GM19467 (cell line): Measurements from ENCODE around the gene GRM7.

Experiments
- ATAC-seq: cut with Tn5 transposase; IDR thresholded peaks from one replicate; pipeline ENCODE4 v1.9.1; 2021; ENCODE audit warnings: mild to moderate bottlenecking, moderate library complexity; ENCODE audit not compliant: unreplicated experiment

Gene GRM7

GRCh38 chr3:7696320-7696719 lies 835.4 kb downstream of the GRM7 start:
- no peak for ATAC-seq

GRCh38 chr3:7697548-7697947 lies 836.6 kb downstream of the GRM7 start:
- ATAC-seq: no peak

- no peak for ATAC-seq
Measured at GRCh38 chr3:7700539-7700938, 839.6 kb downstream of the GRM7 start.

GRCh38 chr3:7700977-7701376 lies 840.1 kb downstream of the GRM7 start:
- ATAC-seq: no peak

- ATAC-seq: no peak
Measured at GRCh38 chr3:7707187-7707586, 846.3 kb downstream of the GRM7 start.

GRCh38 chr3:7709376-7710082 lies 848.6 kb downstream of the GRM7 start:
- ATAC-seq: no peak

GRCh38 chr3:7710284-7710683 lies 849.4 kb downstream of the GRM7 start:
- ATAC-seq: no peak

GRCh38 chr3:7713724-7714123 lies 852.8 kb downstream of the GRM7 start:
- no peak for ATAC-seq

- no peak for ATAC-seq
Measured at GRCh38 chr3:7720649-7721297, 859.9 kb downstream of the GRM7 start.

GRCh38 chr3:7721869-7722268 lies 861.0 kb downstream of the GRM7 start:
- no peak for ATAC-seq

GRCh38 chr3:7728566-7729519 lies 867.9 kb downstream of the GRM7 start:
- no peak for ATAC-seq

- no peak for ATAC-seq
Measured at GRCh38 chr3:7733933-7734332, 873.0 kb downstream of the GRM7 start.

- no peak for ATAC-seq
Measured at GRCh38 chr3:7734456-7734855, 873.5 kb downstream of the GRM7 start.

- no peak for ATAC-seq
Measured at GRCh38 chr3:7737263-7737662, 876.3 kb downstream of the GRM7 start.

GRCh38 chr3:7739754-7740153 lies 878.8 kb downstream of the GRM7 start:
- no peak for ATAC-seq

- no peak for ATAC-seq
Measured at GRCh38 chr3:7740458-7740857, 879.5 kb downstream of the GRM7 start.

- ATAC-seq: no peak
Measured at GRCh38 chr3:7744850-7745249, 883.9 kb downstream of the GRM7 start.

- no peak for ATAC-seq
Measured at GRCh38 chr3:7745711-7746110, 884.8 kb downstream of the GRM7 start.

GRCh38 chr3:7749931-7750695 lies 889.2 kb downstream of the GRM7 start:
- ATAC-seq: no peak

GRCh38 chr3:7752005-7752404 lies 891.1 kb downstream of the GRM7 start:
- ATAC-seq: no peak
